Upper lobe of right lung (tissue), 1 donor: ENCODE measurements around the gene ACLY. TPM values are rescaled to one million over a fixed set of nuclear protein-coding genes. Genes with fewer than 3 reads are reported as not detected.
"Not testable (repeated sequence)": the region's sequence is repeated elsewhere in the genome, so short reads cannot be mapped to it uniquely, and the experiment has no call there.

Source experiments
- ATAC-seq: fragments of 200-7000 bp; cut with Tn5 transposase; one replicate; pipeline ENCODE4 v1.9.1; 2020; ENCODE audit warnings: mild to moderate bottlenecking, moderate library complexity
- DNase-seq: peaks from one replicate; pipeline ENCODE4 v3.0.0-alpha.2; 2020
- H3K27ac ChIP-seq: fragments of 200-600 bp; one replicate; pipeline ENCODE4 v1.8.0; 2022
- H3K27me3 ChIP-seq: fragments of 200-600 bp; one replicate; pipeline ENCODE4 v1.8.0; 2022; ENCODE audit warnings: mild to moderate bottlenecking
- H3K36me3 ChIP-seq: fragments of 200-600 bp; one replicate; pipeline ENCODE4 v1.8.0; 2022
- H3K4me1 ChIP-seq: fragments of 200-600 bp; one replicate; pipeline ENCODE4 v1.8.0; 2022
- H3K4me3 ChIP-seq: fragments of 200-600 bp; one replicate; pipeline ENCODE4 v1.8.0; 2022; ENCODE audit warnings: mild to moderate bottlenecking
- H3K9me3 ChIP-seq: fragments of 200-600 bp; one replicate; pipeline ENCODE4 v1.8.0; 2022
- intact Hi-C: fragments of 100-400 bp; cut with DNase I; formaldehyde crosslinking; loops from one replicate; pipeline ENCODE4 v1.11.0; 2022
- total RNA-seq: library from RNA; stranded (reverse); fragmentation: NEBNext Ultra II Directional; extraction: Animal tissue kit (Norgen Biotek cat#: 25700); gene quantifications from one replicate; pipeline ENCODE4 v1.2.1, GENCODE V29; 2021
- TF ChIP-seq, protein P1 (sequence below): fragments of 200-600 bp; IDR thresholded peaks from one replicate; pipeline ENCODE4 v1.8.0; 2022; ENCODE audit warnings: antibody characterized with exemption
- donor health status: DM: no; HTN: yes; CAD: no; lungs with severe emphysema.

The ACLY gene
- total RNA-seq, 1 donor from 2014 or later = 112 TPM

DNA sequence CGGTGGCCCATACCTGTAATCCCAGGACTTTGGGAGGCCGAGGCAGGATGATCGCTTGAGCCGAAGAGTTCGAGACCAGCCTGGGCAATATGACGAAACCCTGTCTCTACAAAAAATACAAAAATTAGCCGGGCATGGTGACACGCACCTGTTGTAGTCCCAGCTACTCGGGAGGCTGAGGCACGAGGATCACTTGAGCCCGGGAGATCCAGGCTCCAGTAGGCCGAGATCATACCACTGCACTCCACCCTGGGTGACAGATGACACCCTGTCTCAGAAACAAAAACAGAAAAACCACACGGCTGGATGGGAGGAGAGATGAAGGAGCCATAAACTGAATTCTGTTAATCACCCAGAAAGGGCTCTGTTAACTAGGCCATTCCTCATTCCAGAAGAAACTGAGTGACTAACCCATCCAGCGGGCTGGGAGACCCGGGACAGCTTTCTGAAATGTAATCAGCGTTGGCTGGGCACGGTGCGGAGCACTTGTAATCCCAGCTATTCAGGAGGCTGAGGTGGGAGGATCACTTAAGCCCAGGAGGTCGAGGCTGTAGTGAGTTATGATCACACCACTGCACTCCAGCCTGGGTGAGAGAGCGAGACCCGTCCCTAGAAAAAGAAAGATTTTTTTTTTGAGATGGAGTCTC, 82.1 kb downstream of the ACLY start:
- ATAC-seq = no peak
- TF ChIP-seq, protein P1, sequence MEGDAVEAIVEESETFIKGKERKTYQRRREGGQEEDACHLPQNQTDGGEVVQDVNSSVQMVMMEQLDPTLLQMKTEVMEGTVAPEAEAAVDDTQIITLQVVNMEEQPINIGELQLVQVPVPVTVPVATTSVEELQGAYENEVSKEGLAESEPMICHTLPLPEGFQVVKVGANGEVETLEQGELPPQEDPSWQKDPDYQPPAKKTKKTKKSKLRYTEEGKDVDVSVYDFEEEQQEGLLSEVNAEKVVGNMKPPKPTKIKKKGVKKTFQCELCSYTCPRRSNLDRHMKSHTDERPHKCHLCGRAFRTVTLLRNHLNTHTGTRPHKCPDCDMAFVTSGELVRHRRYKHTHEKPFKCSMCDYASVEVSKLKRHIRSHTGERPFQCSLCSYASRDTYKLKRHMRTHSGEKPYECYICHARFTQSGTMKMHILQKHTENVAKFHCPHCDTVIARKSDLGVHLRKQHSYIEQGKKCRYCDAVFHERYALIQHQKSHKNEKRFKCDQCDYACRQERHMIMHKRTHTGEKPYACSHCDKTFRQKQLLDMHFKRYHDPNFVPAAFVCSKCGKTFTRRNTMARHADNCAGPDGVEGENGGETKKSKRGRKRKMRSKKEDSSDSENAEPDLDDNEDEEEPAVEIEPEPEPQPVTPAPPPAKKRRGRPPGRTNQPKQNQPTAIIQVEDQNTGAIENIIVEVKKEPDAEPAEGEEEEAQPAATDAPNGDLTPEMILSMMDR = no peak

DNA sequence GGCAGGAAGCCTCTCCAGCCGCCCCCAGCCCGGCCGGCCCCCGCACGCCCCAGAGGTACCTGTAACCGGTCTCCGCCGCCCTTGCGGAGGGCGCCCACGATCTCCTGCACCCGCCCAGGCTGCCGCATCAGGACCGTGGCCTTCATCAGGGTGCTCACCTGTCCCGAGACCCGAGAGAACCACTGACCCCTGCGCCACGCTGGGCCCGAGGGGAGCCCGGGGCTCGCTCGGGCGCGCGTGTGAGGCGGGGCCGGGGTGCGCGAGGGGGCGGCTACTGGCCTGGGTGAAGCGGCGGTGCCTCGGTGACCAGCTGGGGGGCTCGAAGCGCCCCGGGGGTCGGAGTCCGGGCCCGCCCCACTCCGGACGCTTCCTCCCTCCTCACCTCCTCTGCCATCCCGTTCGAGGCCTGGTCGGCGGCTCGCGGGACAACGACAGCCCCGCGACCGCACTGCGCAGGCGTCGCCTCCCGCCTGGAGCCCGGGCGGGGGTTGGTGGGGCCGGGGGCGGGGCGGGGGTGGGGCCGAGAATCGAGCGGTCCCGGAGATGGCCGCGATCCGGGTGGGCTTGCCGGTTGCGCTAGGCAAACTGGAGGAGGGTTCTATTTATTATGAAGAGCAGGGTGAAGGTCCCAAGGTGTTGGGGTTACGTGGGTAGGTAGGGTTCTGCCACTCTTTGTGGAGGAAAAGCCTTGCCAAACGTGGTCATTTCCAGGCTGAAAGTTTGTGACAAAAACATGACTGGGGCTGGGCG, 82.8 kb downstream of the ACLY start, which contains the start of gene NT5C3B:
Gene NT5C3B, minus strand, starts transcription at position 433 of the 750 bp plus-strand sequence. Its CDS starts 39 bp downstream, at position 394.
- peak; percentile 95 for ATAC-seq
- H3K4me3 ChIP-seq = peak within 1 kb of the TSS; percentile 96
- H3K36me3 ChIP-seq = peaks cover 18% of the 10 kb centered on the region
- intact Hi-C loops = no loop called here
- peaks cover 11% of the 10 kb centered on the region for H3K4me1 ChIP-seq
- DNase-seq = peak; percentile 84
- H3K9me3 ChIP-seq = no peaks in the 10 kb centered on the region
- peak within 1 kb of the TSS; percentile 80 for H3K27ac ChIP-seq
- H3K27me3 ChIP-seq = no peaks in the 10 kb centered on the region
- TF ChIP-seq, protein P1 = no peak

More for the DNA sequence above, 82.1 kb downstream of the ACLY start:
- Histone ChIP-seq H3K4me1 (peaks cover 11% of the 10 kb centered on the region), H3K27ac (peak overlapping the region; percentile 80), H3K9me3 (no peaks in the 10 kb centered on the region), H3K4me3 (peak overlapping the region; percentile 96), H3K36me3 (peaks cover 14% of the 10 kb centered on the region), H3K27me3 (no peaks in the 10 kb centered on the region)
- DNase-seq = peak; percentile 23
- intact Hi-C loops = no loop called here

DNA sequence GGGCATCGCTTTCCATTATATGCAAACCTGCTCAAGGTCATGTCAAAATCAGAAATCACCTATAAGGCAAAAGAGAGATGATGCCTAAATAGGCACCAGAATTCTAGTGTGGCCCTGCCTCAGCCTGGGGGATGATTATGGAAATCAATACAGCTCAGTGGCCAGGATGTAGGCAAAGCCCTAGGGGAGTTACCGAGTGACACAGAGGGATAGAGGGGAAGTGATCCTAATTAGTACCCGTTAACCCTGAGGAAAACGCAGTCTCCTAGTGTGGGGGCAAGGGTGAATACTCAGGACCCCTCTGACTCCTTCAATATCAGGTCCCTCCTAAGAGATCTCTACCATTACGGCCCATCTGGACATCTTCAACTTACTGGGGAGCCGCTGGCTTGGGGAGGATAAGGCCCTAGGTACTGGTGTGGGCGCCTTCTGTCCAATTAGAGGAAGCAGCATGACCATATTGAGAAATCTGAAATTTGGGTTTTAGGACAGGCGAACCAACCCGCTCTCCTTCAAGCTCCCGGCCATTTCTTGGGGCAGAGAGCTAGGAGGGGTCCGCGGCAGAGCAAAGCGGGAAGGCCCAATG, 83.4 kb downstream of the ACLY start:
- Histone ChIP-seq H3K9me3 (no peaks in the 10 kb centered on the region), H3K36me3 (peaks cover 23% of the 10 kb centered on the region), H3K4me1 (peaks cover 11% of the 10 kb centered on the region), H3K27ac (peak overlapping the region; percentile 80), H3K27me3 (no peaks in the 10 kb centered on the region), H3K4me3 (peak overlapping the region; percentile 96)
- TF ChIP-seq, protein P1 = no peak
- ATAC-seq (peak; percentile 72), DNase-seq (no peak)
- intact Hi-C loops = no loop called here

DNA sequence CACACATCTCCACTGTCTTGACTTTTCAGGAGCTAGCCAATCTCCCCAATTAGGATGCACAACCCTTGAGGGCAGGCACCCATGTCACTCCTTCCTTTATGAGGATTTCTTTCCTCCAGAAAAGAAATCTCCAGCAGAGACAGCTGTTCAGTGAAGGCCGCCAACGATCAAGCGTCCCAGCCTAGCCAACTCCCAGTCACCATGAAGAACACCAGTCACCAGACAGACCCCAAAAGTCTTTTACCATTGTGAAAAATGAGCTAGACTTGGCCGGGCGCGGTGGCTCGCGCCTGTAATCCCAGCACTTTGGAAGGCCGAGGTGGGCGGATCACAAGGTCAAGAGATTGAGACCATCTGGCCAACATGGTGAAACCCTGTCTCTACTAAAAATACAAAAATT, 88.8 kb downstream of the ACLY start:
- H3K4me3 ChIP-seq, ATAC-seq, intact Hi-C loops, H3K27ac ChIP-seq, H3K9me3 ChIP-seq, H3K4me1 ChIP-seq, H3K27me3 ChIP-seq: not testable (repeated sequence)
- peak; percentile 42 for DNase-seq
- H3K36me3 ChIP-seq = peaks cover 62% of the 10 kb centered on the region

DNA sequence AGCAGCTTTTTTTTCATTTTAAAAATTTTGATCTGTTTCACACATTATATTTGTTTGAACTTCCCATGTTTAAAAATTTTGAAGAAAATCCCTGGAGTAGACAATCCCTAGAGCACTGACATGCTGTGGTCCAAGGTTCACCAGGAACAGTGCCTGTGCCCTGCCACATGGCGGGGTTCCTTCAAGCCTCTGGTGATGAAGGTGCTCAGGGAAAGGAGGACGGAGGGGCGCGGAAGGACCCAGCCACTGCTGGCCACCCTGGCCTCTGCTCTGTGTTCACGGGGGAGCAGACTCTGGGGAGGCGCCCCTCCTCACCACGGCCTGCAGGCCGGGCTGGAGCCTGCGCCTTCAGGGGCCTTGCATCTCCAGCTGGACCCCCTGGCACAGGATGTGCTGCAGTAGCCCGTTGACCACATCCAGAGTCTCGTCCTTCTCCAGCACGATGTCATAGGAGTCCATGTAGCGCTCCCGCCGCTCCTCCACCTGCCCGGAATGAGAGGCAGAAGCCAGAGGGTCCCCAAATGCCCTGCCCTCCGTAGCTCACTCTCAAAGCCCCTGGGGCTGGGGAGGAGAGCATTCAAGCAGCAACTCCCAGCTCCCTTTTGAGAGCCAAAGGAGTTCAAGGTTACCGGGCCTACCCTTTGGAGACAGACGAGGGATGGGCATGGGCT, 93.4 kb downstream of the ACLY start:
- H3K9me3 ChIP-seq = no peaks in the 10 kb centered on the region
- TF ChIP-seq, protein P1 = no peak
- no peaks in the 10 kb centered on the region for H3K27me3 ChIP-seq
- intact Hi-C loops = no loop called here
- H3K4me1 ChIP-seq = no peaks in the 10 kb centered on the region
- H3K27ac ChIP-seq = no peak overlapping the region
- H3K36me3 ChIP-seq = peaks cover 38% of the 10 kb centered on the region
- no peak overlapping the region for H3K4me3 ChIP-seq
- no peak for ATAC-seq
- peak; percentile 45 for DNase-seq
